Pancreas (tissue), 10 donors: ENCODE data around the gene ITGA7. TPM values are rescaled to one million over a fixed set of nuclear protein-coding genes. Genes with fewer than 3 reads are reported as not detected.

Experiments
- ATAC-seq, 4 donors: fragments of 200-7000 bp; cut with Tn5 transposase; one replicate each; pipeline versions ENCODE4 v1.8.0 to v1.9.1; 2020; ENCODE audit warnings: mild to moderate bottlenecking in 4 of 4, moderate library complexity in 4 of 4
- DNase-seq, 6 donors: peaks; one replicate each; pipeline ENCODE4 v3.0.0-alpha.2; 2020
- FAIRE-seq: peaks from 2 replicates; lab custom pipeline; 2012; peaks lifted over from hg19 to GRCh38; lab: Jason Lieb, UNC
- H3K27ac ChIP-seq, 4 donors: fragments of 200-600 bp; sonication (generic); 1 replicate in 3 of 4; 2 replicates in 1 of 4; pipeline versions ENCODE4 v1.5.0 to v1.8.0; 2020
- H3K27me3 ChIP-seq, 4 donors: fragments of 200-600 bp; one replicate each; pipeline ENCODE4 v1.8.0; 2021
- H3K36me3 ChIP-seq, 3 donors: fragments of 200-600 bp; sonication (generic) in 1 of 3; one replicate each; pipeline versions ENCODE4 v1.5.0 to v1.8.0; 2020 to 2021
- H3K4me1 ChIP-seq, 3 donors: fragments of 200-600 bp; one replicate each; pipeline ENCODE4 v1.8.0; 2021
- H3K4me3 ChIP-seq, 4 donors: fragments of 200-600 bp; sonication (generic) in 2 of 4; one replicate each; pipeline versions ENCODE4 v1.5.0 to v1.8.0; 2020 to 2021
- H3K9me3 ChIP-seq, 4 donors: fragments of 200-600 bp; one replicate each; pipeline ENCODE4 v1.8.0; 2021
- WGBS, 2 donors: extraction: QIAGEN DNeasy Blood & Tissue Kit; methylation state at CpG; one replicate each; pipeline ENCODE4 v1.1.7; 2013; 5-methylcytosine and 5-hydroxymethylcytosine counted together
- intact Hi-C, 3 donors: fragments of 100-400 bp; cut with DNase I; formaldehyde crosslinking; loops; one replicate each; pipeline versions ENCODE4 v1.11.1 to v1.14.2; 2022
- polyA plus RNA-seq, 2 donors: library from polyadenylated mRNA; stranded (reverse); fragments of 200-250 nt; gene quantifications; one replicate each; pipeline ENCODE4 v1.2.3, GENCODE V29; 2013
- total RNA-seq, 6 donors: library from RNA; stranded (reverse); fragmentation: NEBNext Ultra II Directional in 4 of 6; extraction: Animal tissue kit (Norgen Biotek cat#: 25700) in 4 of 6; gene quantifications; one replicate each; pipeline versions ENCODE4 v1.2.1 to v1.2.4, GENCODE V29; 2021 to 2023
- TF ChIP-seq, protein P1 (sequence below), 4 donors: fragments of 200-600 bp; sonication (generic) in 3 of 4; IDR thresholded peaks; one replicate each; pipeline versions ENCODE4 v1.5.0 to v1.8.0; 2021; ENCODE audit warnings: antibody characterized with exemption in 4 of 4
- donor health status: healthy with polysubstance abuse.
- donor health status: DM: no; HTN: no; CAD: no; lungs with moderate emphysema.
- donor health status: DM: no; HTN: no; CAD: no.
- donor health status: control.
- donor health status: control.
- donor health status: Bipolar disorder and iron deficiency.
- donor health status: DM: yes; HTN: yes; CAD: no.
- donor health status: DM: no; HTN: no; CAD: no.
- donor health status: DM: no; HTN: no; CAD: no.
- donor health status: DM: yes; HTN: yes; CAD: no.

Gene ITGA7
- total and polyA plus RNA-seq, 8 donors = 3.4 to 34.5 (median 9.1) TPM

DNA sequence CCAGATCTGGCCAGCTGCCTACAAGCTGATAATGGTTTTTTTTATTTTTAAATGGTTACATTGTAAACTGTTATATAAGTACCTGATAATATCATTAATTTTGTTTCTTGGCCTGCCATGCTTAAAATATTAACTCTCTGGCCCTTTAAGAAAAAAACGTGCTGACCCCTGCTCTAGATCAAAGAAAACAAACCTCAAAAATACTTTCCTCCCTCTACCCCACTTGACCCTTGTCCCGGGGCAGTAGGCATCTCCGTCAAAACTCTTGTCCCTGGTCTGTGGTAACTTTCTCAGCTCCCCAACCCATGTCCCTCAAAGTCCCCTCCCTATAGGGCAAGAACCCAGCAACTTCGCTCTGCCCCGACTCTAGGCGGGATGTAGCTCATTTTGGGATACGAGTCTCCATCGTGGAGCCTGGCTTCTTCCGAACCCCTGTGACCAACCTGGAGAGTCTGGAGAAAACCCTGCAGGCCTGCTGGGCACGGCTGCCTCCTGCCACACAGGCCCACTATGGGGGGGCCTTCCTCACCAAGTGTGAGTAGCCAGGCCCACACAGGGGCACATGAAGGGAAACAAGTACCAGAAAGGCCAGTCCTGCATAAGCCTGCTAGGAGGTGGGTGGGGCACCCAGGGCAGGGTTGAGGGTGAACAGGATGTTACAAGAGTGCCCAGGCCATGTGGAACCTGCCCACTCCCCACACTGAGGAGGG is 16.0 kb upstream of the ITGA7 start:
- intact Hi-C loops = no loop called here
- peaks cover 4 to 17% (median 6%) of the 10 kb centered on the region in 3 donors for H3K36me3 ChIP-seq
- ATAC-seq (no peak), DNase-seq (peak in 1 of 6 donors; percentile 57), FAIRE-seq (no peak)
- peaks cover 9 to 47% (median 25%) of the 10 kb centered on the region in 3 donors for H3K4me1 ChIP-seq
- no peaks in the 10 kb centered on the region for H3K9me3 ChIP-seq
- TF ChIP-seq, protein P1, sequence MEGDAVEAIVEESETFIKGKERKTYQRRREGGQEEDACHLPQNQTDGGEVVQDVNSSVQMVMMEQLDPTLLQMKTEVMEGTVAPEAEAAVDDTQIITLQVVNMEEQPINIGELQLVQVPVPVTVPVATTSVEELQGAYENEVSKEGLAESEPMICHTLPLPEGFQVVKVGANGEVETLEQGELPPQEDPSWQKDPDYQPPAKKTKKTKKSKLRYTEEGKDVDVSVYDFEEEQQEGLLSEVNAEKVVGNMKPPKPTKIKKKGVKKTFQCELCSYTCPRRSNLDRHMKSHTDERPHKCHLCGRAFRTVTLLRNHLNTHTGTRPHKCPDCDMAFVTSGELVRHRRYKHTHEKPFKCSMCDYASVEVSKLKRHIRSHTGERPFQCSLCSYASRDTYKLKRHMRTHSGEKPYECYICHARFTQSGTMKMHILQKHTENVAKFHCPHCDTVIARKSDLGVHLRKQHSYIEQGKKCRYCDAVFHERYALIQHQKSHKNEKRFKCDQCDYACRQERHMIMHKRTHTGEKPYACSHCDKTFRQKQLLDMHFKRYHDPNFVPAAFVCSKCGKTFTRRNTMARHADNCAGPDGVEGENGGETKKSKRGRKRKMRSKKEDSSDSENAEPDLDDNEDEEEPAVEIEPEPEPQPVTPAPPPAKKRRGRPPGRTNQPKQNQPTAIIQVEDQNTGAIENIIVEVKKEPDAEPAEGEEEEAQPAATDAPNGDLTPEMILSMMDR (IDR thresholded peaks at IDR 0.05) = no peak
- WGBS, 2 donors = 28 to 38% methylated on average over 10 of the region's 10 CpGs
- peak overlapping the region in 1 of 4 donors; percentile 6 for H3K27ac ChIP-seq
- H3K4me3 ChIP-seq = no peak overlapping the region
- H3K27me3 ChIP-seq = no peaks in the 10 kb centered on the region

GRCh38 chr12:55722948-55723347 is 15.2 kb upstream of the ITGA7 start:
- Histone ChIP-seq H3K36me3 (peaks cover 4 to 17% (median 6%) of the 10 kb centered on the region in 3 donors), H3K27me3 (no peaks in the 10 kb centered on the region), H3K4me3 (no peak overlapping the region), H3K9me3 (no peaks in the 10 kb centered on the region), H3K4me1 (peaks cover 9 to 54% (median 25%) of the 10 kb centered on the region in 3 donors), H3K27ac (no peak overlapping the region)
- DNase-seq (peak in 1 of 6 donors; percentile 46), FAIRE-seq (no peak), ATAC-seq (no peak)
- 92 to 95% methylated on average over 8 of the region's 8 CpGs for WGBS, 2 donors
- intact Hi-C loops = no loop called here
- TF ChIP-seq, protein P1 (IDR thresholded peaks at IDR 0.05) = no peak

DNA sequence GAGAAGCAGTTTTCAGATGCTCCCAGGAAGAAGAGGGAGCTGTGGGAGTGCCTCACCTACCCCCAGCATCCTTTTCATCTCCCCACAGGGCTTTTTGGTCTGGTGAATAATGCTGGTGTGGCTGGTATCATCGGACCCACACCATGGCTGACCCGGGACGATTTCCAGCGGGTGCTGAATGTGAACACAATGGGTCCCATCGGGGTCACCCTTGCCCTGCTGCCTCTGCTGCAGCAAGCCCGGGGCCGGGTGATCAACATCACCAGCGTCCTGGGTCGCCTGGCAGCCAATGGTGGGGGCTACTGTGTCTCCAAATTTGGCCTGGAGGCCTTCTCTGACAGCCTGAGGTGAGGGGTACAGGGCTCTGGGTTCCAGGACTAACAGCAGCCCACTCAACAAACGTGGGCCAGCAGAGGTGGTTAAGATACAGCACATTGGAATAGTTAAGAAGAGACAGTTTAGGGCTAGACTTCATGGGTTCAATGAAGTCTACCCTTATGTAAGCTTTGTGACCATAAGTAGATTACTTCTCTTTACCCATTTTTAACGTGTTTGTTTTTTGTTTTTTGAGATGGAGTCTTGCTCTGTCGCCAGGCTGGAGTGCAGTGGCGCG is 14.0 kb upstream of the ITGA7 start:
- Histone ChIP-seq H3K27me3 (no peaks in the 10 kb centered on the region), H3K4me1 (peaks cover 7 to 58% (median 33%) of the 10 kb centered on the region in 3 donors), H3K4me3 (no peak overlapping the region), H3K9me3 (no peaks in the 10 kb centered on the region), H3K27ac (peak overlapping the region in 2 of 4 donors; percentile 58 to 69), H3K36me3 (peaks cover 2 to 17% (median 4%) of the 10 kb centered on the region in 3 donors)
- FAIRE-seq (no peak), DNase-seq (no peak), ATAC-seq (no peak)
- 65 to 71% methylated on average over 14 of the region's 14 CpGs for WGBS, 2 donors
- TF ChIP-seq, protein P1 (IDR thresholded peaks at IDR 0.05) = no peak
- intact Hi-C loops = no loop called here

- DNase-seq (peak; percentile 62 to 84 (median 76)), FAIRE-seq (no peak), ATAC-seq (peak; percentile 62 to 75 (median 69))
- no peak overlapping the region for H3K4me3 ChIP-seq
- TF ChIP-seq, protein P1 (IDR thresholded peaks at IDR 0.05) = peak in 3 of 4 donors; percentile 31 to 48 (median 32)
- H3K9me3 ChIP-seq = no peaks in the 10 kb centered on the region
- peaks cover 0 to 17% (median 0%) of the 10 kb centered on the region in 3 donors for H3K36me3 ChIP-seq
- peak overlapping the region in 3 of 4 donors; percentile 42 to 69 (median 58) for H3K27ac ChIP-seq
- no peaks in the 10 kb centered on the region for H3K27me3 ChIP-seq
- intact Hi-C loops = no loop called here
- 6 to 11% methylated on average over 9 of the region's 9 CpGs for WGBS, 2 donors
- peaks cover 7 to 53% (median 35%) of the 10 kb centered on the region in 3 donors for H3K4me1 ChIP-seq
Observed at GRCh38 chr12:55720894-55721444, 13.3 kb upstream of the ITGA7 start.
